Measurements from ENCODE around the gene GULP1.

DNA sequence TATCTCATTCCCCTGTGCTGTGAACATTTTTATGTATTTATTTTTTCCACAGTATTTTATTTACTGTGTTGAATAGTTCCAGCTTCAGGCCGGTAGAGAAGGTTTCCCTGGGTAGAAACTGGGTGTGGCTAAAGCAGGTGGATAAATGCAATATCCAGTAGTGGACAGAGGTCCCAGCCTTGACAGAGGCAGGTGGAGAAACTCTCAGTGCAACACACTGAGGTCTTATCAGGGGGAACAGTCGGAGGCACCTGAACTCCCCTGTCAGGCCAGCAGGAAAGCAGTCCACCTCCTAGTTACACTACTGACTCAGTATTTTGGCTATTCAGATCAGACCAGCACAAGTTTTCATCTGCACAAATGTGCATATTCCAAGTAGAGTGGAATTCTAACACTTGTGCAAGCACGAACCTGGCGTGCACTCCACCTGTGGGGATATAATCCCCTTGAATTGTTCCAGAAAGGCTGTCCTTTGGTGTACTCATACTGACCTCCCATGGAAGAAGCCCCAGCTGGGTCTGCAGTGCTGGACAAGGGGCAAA is 103.3 kb downstream of the GULP1 start:
- TF ChIP-seq, protein P1, sequence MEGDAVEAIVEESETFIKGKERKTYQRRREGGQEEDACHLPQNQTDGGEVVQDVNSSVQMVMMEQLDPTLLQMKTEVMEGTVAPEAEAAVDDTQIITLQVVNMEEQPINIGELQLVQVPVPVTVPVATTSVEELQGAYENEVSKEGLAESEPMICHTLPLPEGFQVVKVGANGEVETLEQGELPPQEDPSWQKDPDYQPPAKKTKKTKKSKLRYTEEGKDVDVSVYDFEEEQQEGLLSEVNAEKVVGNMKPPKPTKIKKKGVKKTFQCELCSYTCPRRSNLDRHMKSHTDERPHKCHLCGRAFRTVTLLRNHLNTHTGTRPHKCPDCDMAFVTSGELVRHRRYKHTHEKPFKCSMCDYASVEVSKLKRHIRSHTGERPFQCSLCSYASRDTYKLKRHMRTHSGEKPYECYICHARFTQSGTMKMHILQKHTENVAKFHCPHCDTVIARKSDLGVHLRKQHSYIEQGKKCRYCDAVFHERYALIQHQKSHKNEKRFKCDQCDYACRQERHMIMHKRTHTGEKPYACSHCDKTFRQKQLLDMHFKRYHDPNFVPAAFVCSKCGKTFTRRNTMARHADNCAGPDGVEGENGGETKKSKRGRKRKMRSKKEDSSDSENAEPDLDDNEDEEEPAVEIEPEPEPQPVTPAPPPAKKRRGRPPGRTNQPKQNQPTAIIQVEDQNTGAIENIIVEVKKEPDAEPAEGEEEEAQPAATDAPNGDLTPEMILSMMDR (tag by site-specific recombination; IDR thresholded peaks at IDR 0.05), result no peak
- TF ChIP-seq ZBTB20 (tag by site-specific recombination; IDR thresholded peaks at IDR 0.05) (no peak), YY1 (tag by site-specific recombination; IDR thresholded peaks at IDR 0.05) (no peak), ZNF341 (tag by site-specific recombination; IDR thresholded peaks at IDR 0.05; ENCODE audit: low read depth) (no peak), ZNF274 (IDR thresholded peaks at IDR 0.05; ENCODE audit: low read length) (no peak), ZNF274 (tag by site-specific recombination; IDR thresholded peaks at IDR 0.05; ENCODE audit: borderline replicate concordance) (no peak), ZNF747 (tag by site-specific recombination; IDR thresholded peaks at IDR 0.05) (no peak), ZNF2 (tag by site-specific recombination; IDR thresholded peaks at IDR 0.05) (no peak), MYNN (tag by site-specific recombination; IDR thresholded peaks at IDR 0.05; ENCODE audit: borderline replicate concordance) (no peak), ZFP37 (tag by site-specific recombination; IDR thresholded peaks at IDR 0.05) (no peak)
- TF ChIP-seq, protein P2, sequence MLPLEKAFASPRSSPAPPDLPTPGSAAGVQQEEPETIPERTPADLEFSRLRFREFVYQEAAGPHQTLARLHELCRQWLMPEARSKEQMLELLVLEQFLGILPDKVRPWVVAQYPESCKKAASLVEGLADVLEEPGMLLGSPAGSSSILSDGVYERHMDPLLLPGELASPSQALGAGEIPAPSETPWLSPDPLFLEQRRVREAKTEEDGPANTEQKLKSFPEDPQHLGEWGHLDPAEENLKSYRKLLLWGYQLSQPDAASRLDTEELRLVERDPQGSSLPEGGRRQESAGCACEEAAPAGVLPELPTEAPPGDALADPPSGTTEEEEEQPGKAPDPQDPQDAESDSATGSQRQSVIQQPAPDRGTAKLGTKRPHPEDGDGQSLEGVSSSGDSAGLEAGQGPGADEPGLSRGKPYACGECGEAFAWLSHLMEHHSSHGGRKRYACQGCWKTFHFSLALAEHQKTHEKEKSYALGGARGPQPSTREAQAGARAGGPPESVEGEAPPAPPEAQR (tag by site-specific recombination; IDR thresholded peaks at IDR 0.05), result no peak

Data from HEK293 (cell line).